CD4-positive, alpha-beta T cell treated with Interleukin-4 for 4 hours (primary cell): ENCODE measurements around the gene MYL4.
"Not testable (repeated sequence)": the region's sequence is repeated elsewhere in the genome, so short reads cannot be mapped to it uniquely, and the experiment has no call there.

Source experiments
- DNase-seq: peaks from one replicate; pipeline ENCODE4 v3.0.0-alpha.2; 2020

Gene MYL4

DNA sequence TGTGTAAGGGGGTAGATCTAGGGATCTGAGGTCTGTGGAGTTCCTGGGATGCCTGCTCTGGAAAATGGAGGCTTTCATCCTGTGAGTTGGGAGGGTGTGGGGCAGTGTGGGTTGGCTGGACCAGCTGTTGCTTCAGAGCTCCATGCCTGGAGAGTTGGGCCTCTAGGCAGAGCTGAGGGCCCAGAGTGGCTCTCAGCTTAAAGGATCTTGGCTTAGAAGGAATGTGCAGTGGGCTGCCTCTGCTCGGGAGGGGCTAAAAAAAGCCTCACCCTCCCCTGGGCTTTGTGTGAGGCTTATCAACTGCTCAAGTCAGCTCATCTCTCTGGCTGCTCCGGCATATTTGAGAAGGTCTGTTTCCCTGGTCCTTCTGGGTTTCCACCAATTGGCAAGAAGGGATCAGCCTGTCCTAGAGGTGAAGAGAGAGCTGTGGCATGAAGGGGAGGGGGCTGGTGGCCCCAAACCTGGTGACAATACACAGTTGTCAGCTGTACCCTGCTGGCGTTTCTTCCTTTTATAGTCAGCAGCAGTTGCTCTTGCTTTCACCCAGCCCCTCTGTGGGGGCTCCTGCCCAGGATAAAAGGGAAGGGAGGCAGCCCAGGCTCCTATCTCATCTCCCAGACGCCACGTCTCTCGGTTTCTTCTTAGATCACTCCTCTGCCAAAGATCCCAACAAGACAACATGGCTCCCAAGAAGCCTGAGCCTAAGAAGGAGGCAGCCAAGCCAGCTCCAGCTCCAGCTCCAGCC, at the start of gene MYL4:
TSS of gene MYL4 (plus strand) at position 605 of the 745 bp plus-strand sequence. CDS start at position 680, 75 bp downstream.
- DNase-seq = no peak

DNA sequence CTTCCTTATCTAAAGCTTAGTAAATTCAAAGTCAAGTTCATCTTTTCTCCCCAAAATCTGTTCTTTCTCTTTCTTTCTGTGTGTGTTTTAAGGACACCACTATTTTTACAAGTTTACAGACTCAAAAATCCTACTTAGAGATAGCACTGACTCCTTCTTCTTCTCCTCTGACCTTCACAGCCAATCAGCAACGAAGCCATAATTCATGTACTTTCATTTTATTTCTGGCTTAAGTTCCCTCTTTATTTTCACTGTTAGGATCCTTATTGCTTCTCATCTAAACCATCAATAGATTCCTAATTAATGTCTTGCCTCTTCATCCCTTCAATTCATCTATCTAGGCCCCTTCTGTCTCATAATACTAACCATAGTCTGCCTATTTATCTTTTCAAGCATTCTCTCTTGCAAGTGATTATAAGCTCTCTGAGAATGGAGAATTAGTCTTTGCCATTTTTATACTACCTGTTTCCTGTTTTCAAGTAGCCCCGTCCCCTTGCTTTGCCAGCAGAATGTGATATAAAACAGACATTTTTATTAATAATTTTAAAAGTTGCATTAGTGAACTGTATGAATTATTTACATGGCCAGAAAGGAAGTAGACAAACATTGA, 47.0 kb upstream of the MYL4 start:
- no peak for DNase-seq

DNA sequence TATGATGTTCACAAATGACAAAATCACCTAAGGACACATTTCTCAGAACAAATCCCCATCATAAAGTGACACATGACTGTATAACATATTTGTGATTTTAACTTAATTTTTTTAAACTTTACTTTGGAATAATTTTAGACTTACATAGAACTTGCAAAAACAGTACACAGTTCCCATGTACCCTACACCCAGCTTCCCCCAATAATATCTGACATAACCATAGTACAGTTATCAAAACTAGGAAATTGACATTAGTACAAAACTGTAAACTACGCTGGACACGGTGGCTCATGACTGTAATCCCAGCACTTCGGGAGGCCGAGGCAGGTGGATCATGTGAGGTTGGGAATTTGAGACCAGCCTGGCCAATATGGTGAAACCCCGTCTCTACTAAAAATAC, 44.9 kb upstream of the MYL4 start:
- no peak for DNase-seq

DNA sequence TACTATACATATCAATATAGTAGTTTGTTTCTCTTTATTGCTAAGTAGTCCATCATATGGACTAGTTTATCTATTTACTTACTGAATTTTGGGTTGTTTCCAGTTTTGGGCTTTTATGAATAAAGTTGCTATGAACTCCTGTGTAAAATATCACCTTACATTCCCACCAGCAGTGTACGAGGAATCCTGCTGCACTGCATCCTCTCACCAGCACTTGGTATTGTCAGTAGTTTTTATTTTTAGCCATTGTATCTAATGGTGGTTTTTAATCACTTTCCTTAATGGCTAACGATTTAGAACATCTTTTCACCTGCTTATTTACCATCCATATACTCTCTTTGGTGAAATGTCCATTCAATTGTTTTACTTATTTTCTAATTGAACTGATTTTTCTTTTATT, 44.0 kb upstream of the MYL4 start:
- no peak for DNase-seq

DNA sequence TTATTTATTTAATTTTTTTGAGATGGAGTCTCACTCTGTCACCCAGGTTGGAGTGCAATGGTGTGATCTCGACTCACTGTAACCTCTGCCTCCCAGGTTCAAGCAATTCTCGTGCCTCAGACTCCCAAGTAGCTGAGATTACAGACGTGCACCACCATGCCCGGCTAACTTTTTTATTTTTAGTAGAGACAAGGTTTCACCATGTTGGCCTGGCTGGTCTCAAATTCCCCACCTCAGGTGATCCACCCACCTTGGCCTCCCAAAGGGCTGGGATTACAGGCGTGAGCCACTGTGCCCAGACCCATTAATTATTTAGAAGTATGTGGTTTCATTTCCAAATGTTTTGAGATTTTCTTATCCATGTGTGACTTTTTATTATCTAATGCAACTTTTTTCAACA, 42.3 kb upstream of the MYL4 start:
- not testable (repeated sequence) for DNase-seq

DNA sequence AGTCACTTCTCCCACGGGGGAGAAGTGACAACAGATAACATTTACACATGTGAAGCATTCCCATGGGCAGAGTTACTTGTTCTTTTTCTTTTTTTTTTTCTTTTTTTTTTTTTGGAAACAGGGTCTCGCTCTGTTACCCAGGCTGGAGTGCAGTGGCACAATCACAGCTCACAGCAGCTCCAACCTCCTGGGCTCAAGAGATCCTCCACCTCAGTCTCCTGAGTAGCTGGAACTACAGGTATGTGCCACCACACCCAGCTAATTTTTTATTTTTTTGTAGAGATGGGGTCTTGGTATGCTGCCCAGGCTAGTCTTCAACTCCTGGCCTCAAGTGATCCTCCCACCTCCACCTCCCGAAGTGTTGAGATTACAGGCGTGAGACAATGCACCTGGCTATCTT, 40.3 kb upstream of the MYL4 start:
- DNase-seq = not testable (repeated sequence)

DNA sequence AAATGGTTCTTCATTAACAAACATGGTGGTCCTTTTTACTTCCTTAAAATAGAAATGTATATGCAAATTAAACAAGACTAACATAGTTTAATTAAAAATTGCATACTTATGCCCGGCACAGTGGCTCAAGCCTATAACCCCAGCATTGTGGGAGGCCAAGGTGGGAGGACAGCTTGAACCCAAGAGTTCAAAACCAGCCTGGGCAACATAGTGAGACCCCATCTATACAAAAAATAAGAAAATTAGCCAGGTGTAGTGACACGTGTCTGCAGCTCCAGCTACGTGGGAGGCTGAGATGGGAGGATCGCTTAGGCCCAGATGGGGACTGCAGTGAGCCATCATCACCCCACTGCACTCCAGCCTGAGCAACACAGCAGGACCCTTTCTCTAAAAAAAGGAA, 38.4 kb upstream of the MYL4 start:
- no peak for DNase-seq

DNA sequence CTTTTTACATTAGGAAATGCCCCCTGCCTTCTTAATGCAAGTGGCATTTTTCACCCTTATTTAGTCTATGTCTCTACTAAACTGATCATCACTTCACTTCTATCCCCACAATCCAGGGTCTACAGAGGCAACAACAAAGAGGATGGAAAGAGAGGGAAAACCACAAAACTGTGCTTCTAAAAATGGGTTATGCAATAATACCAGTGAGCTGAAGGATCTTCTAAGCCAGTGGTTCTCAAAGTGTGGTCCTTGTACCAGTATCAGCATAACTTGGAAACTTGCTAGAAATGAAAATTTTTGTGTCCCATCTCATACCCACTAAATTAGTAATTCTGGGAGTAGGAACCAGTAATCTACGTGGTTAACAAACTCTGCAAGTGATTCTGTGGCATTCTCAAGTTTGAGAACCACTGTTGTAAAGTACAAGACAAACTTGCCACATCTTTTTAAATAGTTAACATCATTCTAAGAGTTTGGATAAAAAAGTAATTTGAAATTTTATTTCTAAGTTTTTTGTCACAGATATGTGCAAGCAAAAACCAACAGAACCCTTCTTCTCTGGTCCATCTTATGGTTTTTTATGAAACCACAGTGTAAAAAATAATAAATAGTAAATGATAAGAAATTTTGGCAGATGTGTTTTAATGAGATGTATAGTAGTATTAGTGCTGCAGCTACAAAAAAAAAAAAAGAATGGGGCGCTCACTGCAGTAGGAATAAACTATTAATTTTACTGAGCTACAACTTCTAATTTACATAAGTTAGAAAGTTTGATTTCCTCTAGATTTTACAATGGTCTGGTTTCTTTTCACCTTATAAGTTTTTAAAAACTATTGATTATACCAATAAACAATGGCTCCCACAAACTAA, 36.2 kb upstream of the MYL4 start:
- DNase-seq = no peak

DNA sequence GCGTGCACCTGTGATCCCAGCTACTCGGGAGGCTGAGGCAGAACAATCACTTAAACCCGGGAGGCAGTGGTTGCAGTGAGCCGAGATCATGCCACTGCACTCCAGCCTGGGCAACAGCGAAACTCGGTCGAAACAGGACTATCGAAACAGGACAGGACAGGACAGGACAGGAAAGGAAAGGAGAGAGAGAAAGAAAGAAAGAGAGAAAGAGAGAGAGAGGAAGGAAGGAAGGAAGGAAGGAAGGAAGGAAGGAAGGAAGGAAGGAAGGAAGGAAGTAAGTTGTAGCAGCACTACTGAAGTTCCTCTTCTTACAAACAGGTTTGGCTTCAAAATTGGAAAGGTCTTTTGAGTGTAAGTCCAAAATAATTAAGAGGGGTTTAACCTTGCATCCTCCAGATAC, 34.3 kb upstream of the MYL4 start:
- not testable (repeated sequence) for DNase-seq

DNA sequence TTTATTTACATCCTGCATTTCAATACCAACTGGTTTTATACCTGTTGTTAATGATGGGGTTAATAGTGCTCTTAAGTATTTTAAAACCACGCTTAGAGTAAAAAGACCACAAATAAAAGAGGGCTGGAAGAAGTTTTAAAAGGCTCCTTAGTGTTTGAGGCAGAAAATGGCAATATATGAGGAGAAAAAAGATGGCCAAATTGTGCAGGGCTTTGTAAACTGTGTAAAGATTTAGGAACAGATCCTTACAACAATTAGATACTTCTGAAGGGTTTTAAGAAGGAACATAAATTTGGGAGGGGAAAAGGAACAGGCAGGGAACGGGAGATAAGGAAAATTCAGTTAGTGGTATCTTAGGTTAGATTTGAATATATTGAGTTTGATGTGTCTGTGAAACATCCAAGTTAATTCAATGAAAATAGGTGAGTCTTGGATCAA, 32.7 kb upstream of the MYL4 start:
- DNase-seq = no peak

DNA sequence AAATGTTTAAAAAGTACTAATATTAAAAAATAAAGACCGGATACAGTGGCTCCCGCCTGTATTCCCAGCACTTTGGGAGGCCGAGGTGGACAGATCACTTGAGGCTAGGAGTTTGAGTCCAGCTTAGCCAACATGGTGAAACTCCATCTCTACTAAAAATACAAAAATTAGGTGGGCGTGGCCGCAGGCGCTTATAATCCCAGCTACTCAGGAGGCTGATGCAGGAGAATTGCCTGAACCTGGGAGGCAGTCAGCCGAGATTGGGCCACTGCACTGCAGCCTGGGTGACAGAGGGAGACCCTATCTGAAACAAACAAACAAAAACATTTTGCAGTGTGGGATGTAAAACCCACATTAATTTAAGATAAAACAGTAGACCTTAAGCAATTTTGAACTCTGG, 31.9 kb upstream of the MYL4 start:
- no peak for DNase-seq

DNA sequence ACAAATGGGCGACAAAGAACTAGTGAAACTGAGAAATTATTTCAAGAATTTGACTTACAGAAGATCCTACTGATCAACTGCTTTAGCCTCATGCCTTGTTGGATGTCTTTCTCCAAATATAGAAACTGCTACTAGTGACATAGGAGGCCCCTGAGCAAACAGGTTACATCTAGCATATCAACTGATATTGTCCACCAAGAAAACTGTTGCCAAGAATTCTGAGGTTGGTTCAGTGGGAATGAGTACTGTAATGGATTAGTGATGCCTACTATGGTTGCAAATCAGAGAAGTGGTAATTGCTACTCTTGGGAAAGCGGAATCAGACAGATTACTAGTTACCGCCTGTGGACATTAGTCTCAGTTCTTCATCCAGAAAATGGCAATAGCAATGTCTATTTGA, 30.0 kb upstream of the MYL4 start:
- DNase-seq = no peak

DNA sequence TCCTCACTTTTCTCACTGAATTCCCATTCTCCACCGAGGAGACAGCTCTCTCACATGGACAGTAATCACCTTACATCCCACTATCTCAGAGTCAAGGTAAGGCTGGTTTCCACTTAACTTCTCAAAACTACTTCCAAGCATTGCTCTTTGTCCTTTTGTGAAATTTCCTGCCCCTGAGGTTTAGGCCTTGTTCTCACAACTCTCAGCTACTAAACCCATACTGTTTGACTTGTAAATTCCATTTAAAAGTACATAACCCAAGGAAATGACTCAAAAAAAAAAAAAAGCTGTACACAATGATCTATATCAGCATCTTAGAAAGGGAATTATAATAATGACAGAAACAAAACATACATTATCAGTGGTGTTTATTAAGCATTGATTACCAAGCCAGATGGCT, 28.8 kb upstream of the MYL4 start:
- no peak for DNase-seq

DNA sequence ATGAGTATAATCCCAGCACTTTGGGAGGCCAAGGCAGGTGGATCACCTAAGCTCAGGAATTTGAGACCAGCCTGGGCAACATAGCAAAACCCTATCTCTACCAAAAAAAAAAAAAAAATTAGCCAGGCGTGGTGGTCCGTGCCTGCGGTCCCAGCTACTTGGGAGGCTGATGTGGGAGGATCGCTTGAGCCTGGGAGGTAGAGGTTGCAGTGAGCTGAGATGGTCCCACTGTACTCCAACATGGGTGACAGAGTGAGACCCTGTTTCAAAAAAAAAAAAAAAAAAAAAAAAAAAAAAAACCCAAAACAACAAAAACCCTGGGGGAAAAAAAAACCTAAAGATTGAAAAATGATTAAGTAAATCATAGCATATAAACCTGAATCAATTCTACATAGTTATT, 28.2 kb upstream of the MYL4 start:
- DNase-seq = not testable (repeated sequence)

DNA sequence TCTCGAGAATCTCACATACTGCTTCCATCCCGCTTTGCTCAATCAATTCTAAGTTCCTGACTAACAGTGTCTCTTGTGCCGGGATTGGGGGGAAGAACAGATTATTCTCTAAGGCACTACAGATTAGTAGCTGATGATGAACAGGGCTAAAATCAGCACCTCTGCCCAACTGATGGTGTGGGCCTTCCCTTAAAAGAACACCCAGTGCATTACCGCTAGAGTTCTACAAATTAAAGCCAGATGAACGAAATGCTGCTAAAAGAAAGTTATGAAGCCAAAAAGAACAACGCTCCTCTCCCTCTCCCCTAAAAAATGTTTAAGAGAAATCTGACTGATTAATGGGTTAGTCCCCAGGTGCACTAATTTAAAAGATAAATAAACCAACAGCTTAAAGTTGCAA, 24.5 kb upstream of the MYL4 start:
- no peak for DNase-seq

DNA sequence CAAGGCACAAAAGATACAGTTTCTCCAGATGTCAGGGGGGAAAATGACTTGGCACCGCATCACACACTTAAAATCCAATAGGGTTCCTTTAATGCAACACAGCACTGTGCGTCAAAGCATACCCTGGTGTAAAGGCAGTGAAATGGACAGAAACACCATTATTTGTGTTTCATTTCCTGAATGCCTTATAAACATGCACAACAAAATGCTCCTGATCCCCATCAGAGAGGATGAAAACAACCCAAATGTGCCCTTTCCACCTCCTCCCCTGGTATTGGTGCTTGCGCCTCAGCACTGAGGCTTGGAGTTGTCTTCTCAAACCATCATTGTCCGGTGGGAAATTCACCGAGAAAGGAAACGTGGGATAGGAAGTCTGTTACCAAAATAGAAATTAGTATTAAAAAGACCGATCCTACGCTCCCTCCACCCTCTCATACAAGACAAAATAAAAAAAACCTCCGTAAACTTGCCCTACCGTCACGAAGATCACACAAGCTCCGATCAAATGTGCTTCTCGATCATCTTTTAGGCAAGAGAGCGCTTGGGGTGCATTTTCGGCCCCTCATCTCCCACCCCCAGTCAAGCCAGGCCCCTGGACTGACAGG, 20.8 kb upstream of the MYL4 start:
- peak; percentile 6 for DNase-seq

DNA sequence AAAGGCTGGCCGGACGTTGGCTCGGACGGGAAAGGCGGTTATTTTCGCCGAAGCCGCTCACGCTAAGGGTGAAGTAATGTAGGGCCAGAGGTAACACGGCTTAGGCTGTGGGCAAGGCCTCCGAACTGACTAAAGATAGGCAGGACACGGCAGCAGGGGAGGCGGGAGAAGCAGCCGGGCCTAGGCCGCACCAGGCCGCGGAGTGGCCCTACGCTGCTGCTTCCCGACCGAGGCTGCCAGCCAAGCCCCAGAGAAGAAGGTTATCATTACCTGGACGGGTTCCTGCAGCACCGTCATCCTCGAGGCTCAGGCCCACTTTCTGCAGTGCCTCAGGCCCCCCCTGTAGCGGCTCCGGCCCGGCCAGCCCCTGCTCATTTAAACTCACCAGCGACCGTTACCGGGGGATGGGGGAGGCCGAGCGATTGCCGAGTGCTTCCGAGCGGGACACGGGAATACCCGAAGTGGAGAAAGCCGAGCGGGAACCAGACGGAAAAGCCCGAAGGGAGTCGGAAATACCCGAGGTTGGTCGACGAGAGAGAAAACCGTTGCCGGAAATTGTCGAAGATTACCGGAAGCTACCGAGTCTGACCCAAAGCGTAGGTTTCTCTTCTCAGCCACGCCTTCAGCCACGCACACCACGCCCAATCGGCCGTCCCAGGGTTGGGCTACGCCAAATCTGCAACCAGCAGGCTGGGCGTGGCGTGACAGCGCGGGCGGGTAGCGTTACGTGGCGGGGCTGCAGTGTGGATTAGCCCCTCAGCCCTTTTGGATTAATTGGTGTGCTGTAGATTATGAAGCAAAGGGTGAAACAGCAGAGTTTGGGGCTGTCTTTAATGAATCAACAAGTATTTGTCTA, 20.0 kb upstream of the MYL4 start, which contains the start of gene CDC27:
TSS of gene CDC27 (minus strand) at position 420 of the 856 bp plus-strand sequence. CDS start at position 297, 123 bp downstream.
- peak; percentile 97 for DNase-seq

DNA sequence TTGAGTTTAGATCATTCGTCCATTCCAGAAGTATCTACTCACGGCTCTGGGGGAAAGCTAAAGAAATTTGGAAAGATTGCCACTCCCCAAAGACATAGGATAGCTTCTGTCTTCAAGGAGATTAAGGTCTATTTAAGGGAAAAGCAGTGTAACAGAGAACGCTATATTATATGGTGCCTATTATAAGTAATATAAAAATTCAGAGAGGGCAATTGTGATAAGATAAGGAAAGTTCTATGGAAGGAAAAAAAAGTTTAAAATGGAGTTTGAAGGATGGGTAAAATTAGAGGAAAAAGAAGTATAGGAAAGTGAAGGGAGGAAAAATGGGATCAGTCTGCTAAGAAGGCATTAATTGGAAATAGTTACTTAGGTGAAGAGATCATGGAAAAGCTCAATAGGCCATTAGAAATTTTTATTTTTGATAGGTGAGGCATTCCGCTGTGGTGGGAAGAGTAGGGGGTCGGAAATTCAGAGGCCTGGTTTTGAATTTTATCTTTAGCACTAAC, 19.4 kb upstream of the MYL4 start:
- DNase-seq = no peak

DNA sequence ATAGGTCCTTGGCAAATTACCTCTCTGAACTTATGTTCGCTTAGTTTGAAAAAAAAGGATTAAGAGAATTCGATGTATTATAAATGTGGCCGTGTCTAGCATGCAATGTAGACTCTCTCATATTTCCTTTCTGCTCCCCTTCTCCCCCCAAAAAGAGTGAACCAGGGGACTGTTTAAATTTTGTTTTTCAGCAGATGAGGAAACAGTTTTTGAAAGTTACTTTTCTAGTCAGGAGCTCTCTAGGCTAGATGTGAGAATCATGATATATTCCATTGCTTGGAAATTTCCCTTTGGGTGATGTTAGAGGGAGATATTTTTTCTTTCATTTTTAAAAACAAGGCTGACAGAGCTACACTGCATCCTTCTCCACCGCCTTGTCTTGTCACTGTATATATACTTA, 18.9 kb upstream of the MYL4 start:
- DNase-seq = no peak

DNA sequence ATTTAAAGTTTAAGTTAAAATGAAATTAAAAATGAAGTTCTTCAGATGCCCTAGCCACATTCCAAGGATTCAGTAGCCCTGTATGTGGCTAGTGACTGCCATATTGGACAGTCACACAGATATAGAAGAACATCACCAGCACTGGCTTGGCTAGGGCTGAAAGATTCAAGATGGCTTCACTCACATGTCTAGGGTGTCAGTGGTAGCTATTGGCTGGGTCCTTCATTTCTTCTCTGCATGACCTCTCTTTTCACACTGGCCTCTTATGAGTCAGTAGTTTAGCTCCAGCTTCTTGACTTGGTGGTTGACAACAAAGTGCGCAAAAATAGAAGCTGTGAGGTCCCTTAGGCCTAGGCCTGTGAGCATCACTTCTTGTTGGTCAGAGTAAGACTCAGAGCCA, 18.4 kb upstream of the MYL4 start:
- no peak for DNase-seq

DNA sequence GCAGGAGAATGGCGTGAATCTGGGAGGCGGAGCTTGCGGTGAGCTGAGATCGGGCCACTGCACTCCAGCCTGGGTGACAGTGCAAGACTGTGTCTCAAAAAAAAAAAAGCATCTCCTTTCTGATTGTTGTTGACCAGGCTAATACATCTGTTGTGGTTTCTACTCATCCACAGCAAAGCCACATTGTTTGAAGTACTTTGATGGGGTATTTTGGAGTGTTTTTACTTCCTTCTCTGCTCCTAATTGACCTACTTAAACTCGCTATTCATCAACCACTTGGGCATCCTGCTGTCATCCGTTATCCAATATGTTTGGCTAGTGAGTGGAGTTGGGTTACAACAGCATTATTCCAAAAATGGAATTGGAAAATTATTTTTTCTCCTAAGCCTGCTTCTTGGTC, 16.6 kb upstream of the MYL4 start:
- peak; percentile 41 for DNase-seq

DNA sequence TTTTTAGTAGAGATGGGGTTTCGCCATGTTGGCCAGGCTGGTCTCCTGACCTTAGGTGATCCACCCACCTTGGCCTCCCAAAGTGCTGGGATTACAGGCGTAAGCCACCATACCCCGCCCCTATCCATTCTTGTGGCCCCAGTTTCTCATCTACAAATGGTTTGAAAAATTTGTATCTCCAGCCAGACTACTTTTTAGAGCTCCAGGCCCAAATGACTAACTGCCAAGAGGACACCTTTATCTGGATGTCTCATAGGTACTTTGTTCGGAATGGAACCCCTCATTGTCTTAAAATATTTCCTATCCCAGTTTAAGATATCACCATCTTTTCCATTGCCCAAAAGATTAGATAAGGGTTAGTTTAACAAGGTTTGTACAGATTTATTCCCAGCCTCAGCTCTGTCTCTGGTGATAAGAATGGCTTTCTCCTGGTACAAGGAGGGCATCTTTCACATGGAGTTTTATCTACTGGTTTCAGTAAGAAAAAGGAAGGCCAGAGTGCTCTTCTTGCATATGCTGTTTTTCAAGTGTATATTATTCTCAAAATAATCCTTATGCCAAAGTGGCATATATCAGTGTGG, 15.1 kb upstream of the MYL4 start:
- DNase-seq = no peak
